CMK (cell line): ENCODE data around the gene MAD2L1.
A peak's percentile ranks its signal among the peaks of the same experiment; 100 is the strongest.
"Not testable (repeated sequence)": the region's sequence is repeated elsewhere in the genome, so short reads cannot be mapped to it uniquely, and the experiment has no call there.

Source experiments
- DNase-seq: peaks from one replicate; pipeline ENCODE4 v3.0.0-alpha.2; 2010; ENCODE audit warnings: low read depth

Gene MAD2L1

GRCh38 chr4:120066517-120067340, at the start of gene MAD2L1:
MAD2L1 (minus strand) TSS chr4:120066848; CDS start chr4:120066734, 114 bp downstream.
- peak; percentile 88 for DNase-seq

GRCh38 chr4:120111745-120112144, 45.1 kb upstream of the MAD2L1 start:
- DNase-seq, result no peak

- no peak for DNase-seq
Measured at GRCh38 chr4:120109406-120109805, 42.8 kb upstream of the MAD2L1 start.

- no peak for DNase-seq
Measured at GRCh38 chr4:120105472-120105871, 38.8 kb upstream of the MAD2L1 start.

- DNase-seq, result no peak
Measured at GRCh38 chr4:120096508-120097297, 30.1 kb upstream of the MAD2L1 start.

- no peak for DNase-seq
Measured at GRCh38 chr4:120088507-120088906, 21.9 kb upstream of the MAD2L1 start.

- DNase-seq, result not testable (repeated sequence)
Measured at GRCh38 chr4:120088066-120088465, 21.4 kb upstream of the MAD2L1 start.

GRCh38 chr4:120085705-120086104, 19.1 kb upstream of the MAD2L1 start:
- DNase-seq, result no peak

GRCh38 chr4:120084327-120084726, 17.7 kb upstream of the MAD2L1 start:
- no peak for DNase-seq

GRCh38 chr4:120083152-120083551, 16.5 kb upstream of the MAD2L1 start:
- DNase-seq, result no peak

- no peak for DNase-seq
Measured at GRCh38 chr4:120082251-120082650, 15.6 kb upstream of the MAD2L1 start.

GRCh38 chr4:120081726-120082125, 15.1 kb upstream of the MAD2L1 start:
- DNase-seq, result no peak

GRCh38 chr4:120080533-120080932, 13.9 kb upstream of the MAD2L1 start:
- no peak for DNase-seq

- DNase-seq, result no peak
Measured at GRCh38 chr4:120079839-120080520, 13.3 kb upstream of the MAD2L1 start.

GRCh38 chr4:120078216-120078615, 11.6 kb upstream of the MAD2L1 start:
- DNase-seq, result no peak

- no peak for DNase-seq
Measured at GRCh38 chr4:120071192-120071795, 4.6 kb upstream of the MAD2L1 start.

- DNase-seq, result no peak
Measured at GRCh38 chr4:120070196-120070595, 3.5 kb upstream of the MAD2L1 start.

GRCh38 chr4:120065974-120066516, 603 bp downstream of the MAD2L1 start:
- peak; percentile 73 for DNase-seq

- DNase-seq, result no peak
Measured at GRCh38 chr4:120064887-120065286, 1.8 kb downstream of the MAD2L1 start.

- not testable (repeated sequence) for DNase-seq
Measured at GRCh38 chr4:120063711-120064110, 2.9 kb downstream of the MAD2L1 start.

GRCh38 chr4:120062663-120063195, 3.9 kb downstream of the MAD2L1 start:
- no peak for DNase-seq

GRCh38 chr4:120059036-120059435, 7.6 kb downstream of the MAD2L1 start:
- no peak for DNase-seq
